Activated CD4-positive, alpha-beta T cell treated with anti-CD3 and anti-CD28 coated beads, Interleukin-2, amount 10 ng/mL, durations not matched to agents 7 days and 5 days (primary cell): Measurements from ENCODE around the gene AGBL4. TPM values are rescaled to one million over a fixed set of nuclear protein-coding genes. Genes with fewer than 3 reads are reported as not detected.

Experiments
- CTCF ChIA-PET: fragments of 350-600 bp; sonication (Branson Sonifier 250); formaldehyde crosslinking; loops from one replicate; lab custom pipeline; 2021; ENCODE audit warnings: antibody characterized with exemption; lab: Charles Lee
- POLR2A ChIA-PET: fragments of 350-600 bp; sonication (Branson Sonifier 250); formaldehyde crosslinking; loops from one replicate; lab custom pipeline; 2021; ENCODE audit warnings: antibody characterized with exemption; lab: Charles Lee
- DNase-seq: peaks from one replicate; pipeline ENCODE4 v3.0.0-alpha.2; 2020
- H3K27ac Mint-ChIP-seq: one replicate; pipeline ENCODE4 v1.8.0; 2021; ENCODE audit warnings: mild to moderate bottlenecking, moderate library complexity, mixed read lengths
- H3K27me3 Mint-ChIP-seq: one replicate; pipeline ENCODE4 v1.8.0; 2021; ENCODE audit warnings: mixed read lengths
- H3K36me3 Mint-ChIP-seq: one replicate; pipeline ENCODE4 v1.8.0; 2021; ENCODE audit warnings: low read depth, mixed read lengths
- H3K4me1 Mint-ChIP-seq: one replicate; pipeline ENCODE4 v1.8.0; 2021; ENCODE audit warnings: mixed read lengths
- H3K4me3 Mint-ChIP-seq: one replicate; pipeline ENCODE4 v1.8.0; 2021; ENCODE audit warnings: mild to moderate bottlenecking, moderate library complexity, mixed read lengths
- H3K9me3 Mint-ChIP-seq: one replicate; pipeline ENCODE4 v1.8.0; 2021; ENCODE audit warnings: mixed read lengths
- total RNA-seq, 2 experiments: library from RNA; stranded (reverse); gene quantifications; one replicate each; pipeline ENCODE4 v1.2.3, GENCODE V29; 2021

Gene AGBL4
- total RNA-seq, 2 experiments from 2014 or later: not detected

DNA sequence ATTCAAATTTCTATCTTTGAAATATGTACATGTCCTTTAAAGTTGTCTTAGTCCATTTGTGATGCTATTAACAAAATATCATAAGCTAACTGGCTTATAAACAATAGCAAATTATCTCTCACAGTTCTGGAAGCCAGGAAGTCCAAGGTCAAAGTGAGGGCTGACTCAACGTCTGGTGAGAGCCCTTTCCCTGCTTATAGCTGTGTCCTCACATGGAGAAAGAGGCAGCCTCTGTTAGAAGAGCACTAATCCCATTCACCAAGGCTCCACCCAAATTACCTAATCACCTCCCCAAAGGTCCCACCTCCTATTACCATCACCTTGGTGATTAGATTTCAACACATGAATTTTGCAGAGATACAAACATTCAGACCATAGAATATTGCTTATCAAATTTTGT is 797.0 kb downstream of the AGBL4 start:
- no peaks in the 10 kb centered on the region for H3K36me3 Mint-ChIP-seq
- ChIA-PET POLR2A (no interaction called here), CTCF (no interaction called here)
- H3K4me1 Mint-ChIP-seq: no peaks in the 10 kb centered on the region
- H3K9me3 Mint-ChIP-seq: no peaks in the 10 kb centered on the region
- no peak overlapping the region for H3K27ac Mint-ChIP-seq
- H3K4me3 Mint-ChIP-seq: no peak overlapping the region
- H3K27me3 Mint-ChIP-seq: no peaks in the 10 kb centered on the region
- DNase-seq: no peak

GRCh38 chr1:49225464-49225863 is 798.3 kb downstream of the AGBL4 start:
- Mint-ChIP-seq H3K4me3 (no peak overlapping the region), H3K27me3 (no peaks in the 10 kb centered on the region), H3K27ac (no peak overlapping the region), H3K36me3 (no peaks in the 10 kb centered on the region), H3K4me1 (no peaks in the 10 kb centered on the region), H3K9me3 (no peaks in the 10 kb centered on the region)
- POLR2A ChIA-PET: no interaction called here
- CTCF ChIA-PET: no interaction called here
- DNase-seq: no peak

GRCh38 chr1:49213301-49213700 is 810.5 kb downstream of the AGBL4 start:
- H3K4me3 Mint-ChIP-seq: no peak overlapping the region
- H3K4me1 Mint-ChIP-seq: no peaks in the 10 kb centered on the region
- H3K36me3 Mint-ChIP-seq: no peaks in the 10 kb centered on the region
- ChIA-PET POLR2A (no interaction called here), CTCF (no interaction called here)
- H3K9me3 Mint-ChIP-seq: no peaks in the 10 kb centered on the region
- DNase-seq: no peak
- no peak overlapping the region for H3K27ac Mint-ChIP-seq
- no peaks in the 10 kb centered on the region for H3K27me3 Mint-ChIP-seq

GRCh38 chr1:49208712-49209111 is 815.0 kb downstream of the AGBL4 start:
- no peak for DNase-seq
- ChIA-PET POLR2A (no interaction called here), CTCF (interaction anchor here (1.4 kb wide), 1 partner anchor 12 kb away, joined by 4 read pairs; no protein-coding TSS in a partner anchor)
- Mint-ChIP-seq H3K36me3 (no peaks in the 10 kb centered on the region), H3K27ac (no peak overlapping the region), H3K4me3 (no peak overlapping the region), H3K4me1 (no peaks in the 10 kb centered on the region), H3K27me3 (no peaks in the 10 kb centered on the region), H3K9me3 (no peaks in the 10 kb centered on the region)

DNA sequence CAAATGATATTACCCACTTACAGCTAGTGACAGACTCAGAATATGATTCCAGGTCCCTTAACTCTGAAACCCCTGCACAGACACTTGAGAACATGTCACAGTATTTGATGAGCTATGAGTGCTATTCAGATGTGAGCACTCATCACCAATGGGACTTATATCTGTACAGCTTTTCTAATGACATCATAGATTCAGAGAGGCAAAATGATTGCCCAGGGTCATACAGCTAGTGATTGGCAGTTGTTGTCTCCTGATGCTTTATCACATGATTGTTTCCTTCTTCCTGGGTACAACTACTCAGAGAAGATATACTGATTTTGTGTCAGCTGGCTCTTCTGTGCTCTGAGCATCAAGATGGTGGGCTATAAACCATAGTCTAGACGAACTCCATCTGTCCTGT is 819.0 kb downstream of the AGBL4 start:
- Mint-ChIP-seq H3K4me3 (no peak overlapping the region), H3K27ac (no peak overlapping the region), H3K4me1 (no peaks in the 10 kb centered on the region), H3K36me3 (no peaks in the 10 kb centered on the region), H3K9me3 (peaks cover 2% of the 10 kb centered on the region), H3K27me3 (no peaks in the 10 kb centered on the region)
- no peak for DNase-seq
- ChIA-PET CTCF (no interaction called here), POLR2A (no interaction called here)

DNA sequence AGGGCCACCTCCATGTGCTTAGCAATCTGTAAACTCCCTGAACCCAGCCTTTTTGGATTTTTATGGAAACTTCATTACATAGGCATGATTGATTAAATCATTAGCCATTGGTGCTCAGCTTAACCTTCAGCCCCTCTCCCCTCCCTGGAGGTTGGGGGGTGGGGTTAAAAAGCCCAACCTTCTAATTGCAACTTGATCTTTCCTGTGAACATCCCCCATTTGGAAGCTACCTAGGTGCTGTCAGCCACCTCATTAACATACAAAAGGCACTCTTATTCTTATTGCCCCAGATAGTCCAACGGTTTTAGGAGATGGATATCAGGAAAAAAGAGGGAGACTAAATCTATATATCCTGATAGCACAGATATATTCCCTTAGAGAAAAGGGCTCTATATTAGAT is 823.0 kb downstream of the AGBL4 start:
- ChIA-PET CTCF (no interaction called here), POLR2A (no interaction called here)
- H3K4me1 Mint-ChIP-seq: no peaks in the 10 kb centered on the region
- H3K9me3 Mint-ChIP-seq: peaks cover 2% of the 10 kb centered on the region
- DNase-seq: no peak
- no peak overlapping the region for H3K27ac Mint-ChIP-seq
- H3K27me3 Mint-ChIP-seq: no peaks in the 10 kb centered on the region
- no peak overlapping the region for H3K4me3 Mint-ChIP-seq
- H3K36me3 Mint-ChIP-seq: no peaks in the 10 kb centered on the region

- Mint-ChIP-seq H3K9me3 (peaks cover 6% of the 10 kb centered on the region), H3K4me3 (no peak overlapping the region), H3K27me3 (no peaks in the 10 kb centered on the region), H3K4me1 (no peaks in the 10 kb centered on the region), H3K27ac (no peak overlapping the region), H3K36me3 (no peaks in the 10 kb centered on the region)
- DNase-seq: no peak
- ChIA-PET POLR2A (no interaction called here), CTCF (interaction anchor here (0.8 kb wide), 1 partner anchor 468 kb away, joined by 3 read pairs; no protein-coding TSS in a partner anchor)
Measured at GRCh38 chr1:49199564-49199963, 824.2 kb downstream of the AGBL4 start.

DNA sequence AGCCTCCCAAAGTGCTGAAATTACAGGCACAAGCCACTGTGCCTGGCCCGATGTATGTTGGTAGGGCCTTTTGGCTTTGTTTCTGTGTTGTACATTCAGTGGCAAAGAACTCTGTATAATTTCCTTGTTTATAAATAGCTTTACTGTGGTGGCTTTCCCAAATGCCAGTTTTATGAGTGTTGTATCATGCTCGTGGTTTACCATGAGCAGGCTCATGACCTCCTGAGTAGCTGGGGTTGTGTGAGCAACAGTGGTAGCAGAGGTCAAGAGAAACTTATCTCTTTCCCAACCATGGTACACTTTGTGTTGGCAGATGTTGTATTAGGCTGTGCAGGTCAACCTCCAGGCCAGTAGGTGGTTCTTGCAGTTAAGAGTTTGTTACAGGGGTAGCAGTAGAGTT is 826.7 kb downstream of the AGBL4 start:
- Mint-ChIP-seq H3K4me1 (no peaks in the 10 kb centered on the region), H3K27ac (no peak overlapping the region), H3K27me3 (no peaks in the 10 kb centered on the region), H3K9me3 (peaks cover 5% of the 10 kb centered on the region), H3K4me3 (no peak overlapping the region), H3K36me3 (no peaks in the 10 kb centered on the region)
- ChIA-PET POLR2A (no interaction called here), CTCF (no interaction called here)
- no peak for DNase-seq

GRCh38 chr1:49190138-49190537 is 833.6 kb downstream of the AGBL4 start:
- no peaks in the 10 kb centered on the region for H3K36me3 Mint-ChIP-seq
- ChIA-PET POLR2A (no interaction called here), CTCF (no interaction called here)
- H3K4me1 Mint-ChIP-seq: no peaks in the 10 kb centered on the region
- no peaks in the 10 kb centered on the region for H3K27me3 Mint-ChIP-seq
- H3K9me3 Mint-ChIP-seq: peaks cover 2% of the 10 kb centered on the region
- no peak for DNase-seq
- H3K27ac Mint-ChIP-seq: no peak overlapping the region
- no peak overlapping the region for H3K4me3 Mint-ChIP-seq

DNA sequence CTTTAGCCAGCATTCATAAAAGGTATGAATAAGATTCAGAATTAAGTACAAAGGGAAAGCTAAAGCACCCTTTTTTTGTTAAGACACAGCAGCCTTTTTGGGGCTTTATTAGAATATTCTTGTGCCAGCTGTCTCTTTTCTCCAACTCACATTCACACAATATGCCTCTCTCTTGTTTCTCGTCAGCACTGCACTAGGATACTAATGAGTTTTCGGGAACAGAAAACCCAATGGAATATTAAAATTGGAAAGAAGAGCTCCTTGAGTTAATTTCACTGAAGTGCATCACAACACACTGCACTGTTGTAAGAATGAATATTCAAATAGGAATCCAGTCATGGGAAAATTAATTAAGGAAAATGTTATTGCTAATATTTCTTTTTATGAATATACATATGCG is 836.7 kb downstream of the AGBL4 start:
- H3K36me3 Mint-ChIP-seq: no peaks in the 10 kb centered on the region
- no peaks in the 10 kb centered on the region for H3K27me3 Mint-ChIP-seq
- no peak overlapping the region for H3K27ac Mint-ChIP-seq
- ChIA-PET POLR2A (no interaction called here), CTCF (no interaction called here)
- H3K9me3 Mint-ChIP-seq: no peaks in the 10 kb centered on the region
- no peak for DNase-seq
- no peak overlapping the region for H3K4me3 Mint-ChIP-seq
- H3K4me1 Mint-ChIP-seq: no peaks in the 10 kb centered on the region

GRCh38 chr1:49185450-49185980 is 838.2 kb downstream of the AGBL4 start:
- CTCF ChIA-PET: no interaction called here
- Mint-ChIP-seq H3K27ac (no peak overlapping the region), H3K4me3 (no peak overlapping the region), H3K4me1 (no peaks in the 10 kb centered on the region), H3K9me3 (no peaks in the 10 kb centered on the region), H3K27me3 (no peaks in the 10 kb centered on the region), H3K36me3 (no peaks in the 10 kb centered on the region)
- POLR2A ChIA-PET: no interaction called here
- no peak for DNase-seq

DNA sequence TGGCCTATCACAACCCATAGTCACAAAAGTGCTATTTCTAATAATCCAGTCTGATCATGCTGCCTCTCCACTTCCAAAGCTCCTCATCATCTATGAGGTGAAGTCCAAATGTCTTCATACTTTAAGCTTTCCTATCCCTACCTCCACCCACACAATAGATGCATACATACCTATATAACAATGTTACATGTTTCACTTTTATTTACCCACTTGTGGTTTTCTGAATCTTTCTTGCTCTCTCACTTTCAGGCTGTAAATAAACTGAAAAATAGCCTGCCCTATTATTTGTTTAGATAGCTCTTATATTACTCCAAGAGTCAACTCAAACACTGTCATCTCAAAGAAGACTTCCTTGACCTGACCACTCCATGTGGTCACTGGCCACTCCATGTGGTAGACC is 840.3 kb downstream of the AGBL4 start:
- POLR2A ChIA-PET: no interaction called here
- no peak for DNase-seq
- H3K27me3 Mint-ChIP-seq: no peaks in the 10 kb centered on the region
- no peaks in the 10 kb centered on the region for H3K4me1 Mint-ChIP-seq
- no peaks in the 10 kb centered on the region for H3K9me3 Mint-ChIP-seq
- no peak overlapping the region for H3K4me3 Mint-ChIP-seq
- no peak overlapping the region for H3K27ac Mint-ChIP-seq
- H3K36me3 Mint-ChIP-seq: no peaks in the 10 kb centered on the region
- CTCF ChIA-PET: no interaction called here

GRCh38 chr1:49181033-49181432 is 842.7 kb downstream of the AGBL4 start:
- Mint-ChIP-seq H3K27ac (no peak overlapping the region), H3K27me3 (no peaks in the 10 kb centered on the region), H3K4me1 (no peaks in the 10 kb centered on the region), H3K36me3 (no peaks in the 10 kb centered on the region), H3K4me3 (no peak overlapping the region), H3K9me3 (no peaks in the 10 kb centered on the region)
- POLR2A ChIA-PET: no interaction called here
- no peak for DNase-seq
- CTCF ChIA-PET: no interaction called here

- DNase-seq: no peak
- ChIA-PET CTCF (no interaction called here), POLR2A (no interaction called here)
- H3K9me3 Mint-ChIP-seq: no peaks in the 10 kb centered on the region
- H3K4me3 Mint-ChIP-seq: no peak overlapping the region
- no peaks in the 10 kb centered on the region for H3K36me3 Mint-ChIP-seq
- H3K27me3 Mint-ChIP-seq: no peaks in the 10 kb centered on the region
- H3K4me1 Mint-ChIP-seq: no peaks in the 10 kb centered on the region
- H3K27ac Mint-ChIP-seq: no peak overlapping the region
Measured at GRCh38 chr1:49171941-49172593, 851.7 kb downstream of the AGBL4 start.
